Liver (tissue), 3 donors: ENCODE results near the gene CPNE1.

Experiments
- CTCF ChIP-seq: fragments of 150-350 bp; IDR thresholded peaks from 2 replicates; pipeline ENCODE4 v1.5.1; 2017; ENCODE audit warnings: improper control_type of control experiment, low read depth, low read length; ENCODE audit not compliant: missing input control
- FOXA1 ChIP-seq: IDR thresholded peaks from 2 replicates; pipeline ENCODE4 v1.6.1; 2016; ENCODE audit warnings: antibody characterized with exemption
- NR2F2 ChIP-seq: IDR thresholded peaks from 2 replicates; pipeline ENCODE4 v1.6.1; 2016; ENCODE audit warnings: antibody characterized with exemption
- SP1 ChIP-seq: IDR thresholded peaks from 2 replicates; pipeline ENCODE4 v1.6.1; 2018; ENCODE audit warnings: antibody characterized with exemption, mild to moderate bottlenecking
- TAF1 ChIP-seq: conservative IDR thresholded peaks from 2 replicates; pipeline ENCODE4 v1.6.1; 2016; ENCODE audit warnings: antibody characterized with exemption, mild to moderate bottlenecking
- donor health status: healthy.
- donor health status: healthy.

GRCh38 chr20:35650632-35651031, 14.1 kb downstream of the CPNE1 start:
- TF ChIP-seq CTCF (no peak), FOXA1 (no peak), SP1 (no peak), TAF1 (no peak), NR2F2 (no peak)
